ENCODE results near the gene THTPA. TPM values are rescaled to one million over a fixed set of nuclear protein-coding genes. Genes with fewer than 3 reads are reported as not detected.

The THTPA gene
- total RNA-seq, 2 donors from 2014 or later, result 22.5 to 45.4 TPM

DNA sequence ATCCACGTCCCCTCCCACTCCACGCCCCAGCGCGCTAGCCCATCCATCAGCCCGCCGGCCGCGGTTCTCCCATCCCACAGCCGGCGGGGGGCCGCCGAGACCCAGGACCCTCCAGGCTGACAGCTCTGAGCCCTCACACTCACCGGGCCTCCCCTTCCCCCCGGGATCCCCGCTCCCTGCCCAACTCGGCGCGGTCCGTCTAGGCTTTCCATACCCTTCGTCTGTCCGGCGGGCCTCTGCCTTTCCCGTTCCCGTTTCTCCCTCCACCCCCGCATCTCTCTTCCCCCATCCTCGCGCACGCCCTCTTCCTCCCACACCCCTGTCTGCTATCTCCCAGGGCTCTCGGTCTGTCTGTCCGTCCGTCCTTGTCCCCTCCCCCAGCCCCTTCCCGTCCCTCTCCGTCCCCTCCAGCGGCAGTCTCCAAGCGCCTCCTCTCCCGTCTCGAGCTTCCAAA lies 5.2 kb upstream of the THTPA start:
- Histone ChIP-seq H3K36me3 (no peaks in the 10 kb centered on the region), H3K9me3 (no peaks in the 10 kb centered on the region), H3K27me3 (replicated peaks; ENCODE audit: insufficient read depth) (no peaks in the 10 kb centered on the region), H3K4me3 (peak overlapping the region; percentile 36 to 45), H3K27ac (peak overlapping the region in 1 of 2 donors; percentile 1), H3K4me1 (replicated peaks) (no peaks in the 10 kb centered on the region)
- WGBS, result under 1% methylated on average over 37 of the region's 37 CpGs
- no peak for TF ChIP-seq POLR2AphosphoS5 (IDR thresholded peaks at IDR 0.05)
- TF ChIP-seq POLR2A (IDR thresholded peaks at IDR 0.05), result no peak
- TF ChIP-seq, protein P1, sequence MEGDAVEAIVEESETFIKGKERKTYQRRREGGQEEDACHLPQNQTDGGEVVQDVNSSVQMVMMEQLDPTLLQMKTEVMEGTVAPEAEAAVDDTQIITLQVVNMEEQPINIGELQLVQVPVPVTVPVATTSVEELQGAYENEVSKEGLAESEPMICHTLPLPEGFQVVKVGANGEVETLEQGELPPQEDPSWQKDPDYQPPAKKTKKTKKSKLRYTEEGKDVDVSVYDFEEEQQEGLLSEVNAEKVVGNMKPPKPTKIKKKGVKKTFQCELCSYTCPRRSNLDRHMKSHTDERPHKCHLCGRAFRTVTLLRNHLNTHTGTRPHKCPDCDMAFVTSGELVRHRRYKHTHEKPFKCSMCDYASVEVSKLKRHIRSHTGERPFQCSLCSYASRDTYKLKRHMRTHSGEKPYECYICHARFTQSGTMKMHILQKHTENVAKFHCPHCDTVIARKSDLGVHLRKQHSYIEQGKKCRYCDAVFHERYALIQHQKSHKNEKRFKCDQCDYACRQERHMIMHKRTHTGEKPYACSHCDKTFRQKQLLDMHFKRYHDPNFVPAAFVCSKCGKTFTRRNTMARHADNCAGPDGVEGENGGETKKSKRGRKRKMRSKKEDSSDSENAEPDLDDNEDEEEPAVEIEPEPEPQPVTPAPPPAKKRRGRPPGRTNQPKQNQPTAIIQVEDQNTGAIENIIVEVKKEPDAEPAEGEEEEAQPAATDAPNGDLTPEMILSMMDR (IDR thresholded peaks at IDR 0.05), result no peak
- DNase-seq (ENCODE audit: low spot score), result no peak
- intact Hi-C loops (cut with DNase I), result no loop called here

DNA sequence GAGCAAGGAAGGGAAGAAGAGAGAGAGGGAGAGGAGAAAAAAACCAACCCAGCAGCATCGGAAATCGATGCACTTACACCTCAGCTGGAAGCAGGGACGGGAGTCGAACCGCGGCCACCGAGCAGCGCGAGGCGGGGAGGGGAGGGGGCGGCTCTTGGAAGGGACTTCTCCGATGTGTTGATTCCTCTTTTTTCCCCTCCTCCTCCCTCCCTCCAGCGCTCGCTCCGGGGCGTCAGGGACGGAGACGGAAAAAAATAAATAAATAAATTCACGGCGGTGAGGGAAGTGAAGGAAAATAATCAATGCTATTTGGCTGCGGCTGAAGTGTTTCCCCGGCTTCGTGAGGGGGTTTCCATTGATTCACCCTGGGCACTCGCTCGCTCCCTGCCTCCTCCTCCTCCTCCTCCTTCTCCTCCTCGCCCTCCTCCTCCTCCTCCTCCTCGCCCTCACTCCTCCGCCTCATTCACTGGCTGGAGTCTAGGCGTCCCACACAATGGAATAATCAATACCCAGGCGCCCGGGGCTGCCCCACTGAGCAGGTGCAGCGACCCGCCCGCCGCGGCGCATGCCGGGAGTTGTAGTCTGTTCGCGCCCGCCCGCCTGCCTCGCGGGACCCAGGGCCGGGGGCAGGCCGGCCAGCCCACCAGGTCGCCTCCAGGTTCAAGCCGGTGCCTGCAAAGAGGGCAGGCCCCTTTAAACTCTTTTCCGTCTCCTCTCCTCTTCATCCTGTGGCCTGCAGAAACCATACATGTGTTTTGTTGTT lies 4.6 kb upstream of the THTPA start, which contains the start of gene ZFHX2:
Gene ZFHX2, minus strand, starts transcription at position 500 of the 763 bp plus-strand sequence. CDS start 16,440 bp downstream, outside the sequence.
- Histone ChIP-seq H3K36me3 (no peaks in the 10 kb centered on the region), H3K27me3 (replicated peaks; ENCODE audit: insufficient read depth) (no peaks in the 10 kb centered on the region), H3K4me1 (replicated peaks) (peaks cover under 1% of the 10 kb centered on the region), H3K9me3 (no peaks in the 10 kb centered on the region), H3K4me3 (peak within 1 kb of the TSS; percentile 36 to 45), H3K27ac (peak within 1 kb of the TSS; percentile 9 to 42)
- WGBS, result under 1% methylated on average over 49 of the region's 49 CpGs
- DNase-seq (ENCODE audit: low spot score), result peak; percentile 64
- intact Hi-C loops (cut with DNase I), result no loop called here
- no peak for TF ChIP-seq POLR2A (IDR thresholded peaks at IDR 0.05)
- peak; percentile 59 for TF ChIP-seq POLR2AphosphoS5 (IDR thresholded peaks at IDR 0.05)
- TF ChIP-seq, protein P1 (IDR thresholded peaks at IDR 0.05), result no peak

DNA sequence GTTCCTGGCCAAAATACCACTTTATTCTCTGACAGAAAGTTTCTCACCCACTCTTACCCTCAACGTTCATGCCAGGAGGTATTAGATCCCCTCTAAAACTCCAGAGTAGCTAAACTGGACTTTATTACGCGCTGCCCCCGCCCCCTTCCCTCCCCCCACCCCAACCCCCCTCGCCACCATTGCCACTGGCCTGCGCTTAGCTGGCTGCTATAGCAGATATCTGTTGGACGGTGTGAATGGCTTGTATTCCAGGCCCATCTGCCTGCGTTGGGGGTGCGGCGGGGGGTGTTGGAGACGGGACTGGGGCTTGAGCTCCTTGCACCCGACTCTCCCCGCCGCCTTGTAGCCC lies 564 bp upstream of the THTPA start:
- WGBS, result 4% methylated on average over 7 of the region's 14 CpGs
- no peak for DNase-seq (ENCODE audit: low spot score)
- Histone ChIP-seq H3K27ac (peak overlapping the region; percentile 89 to 90), H3K36me3 (no peaks in the 10 kb centered on the region), H3K27me3 (replicated peaks; ENCODE audit: insufficient read depth) (no peaks in the 10 kb centered on the region), H3K4me1 (replicated peaks) (peaks cover 6% of the 10 kb centered on the region), H3K4me3 (peak overlapping the region; percentile 71 to 84), H3K9me3 (no peaks in the 10 kb centered on the region)
- intact Hi-C loops (cut with DNase I), result no loop called here
- TF ChIP-seq POLR2A (IDR thresholded peaks at IDR 0.05), result no peak
- no peak for TF ChIP-seq POLR2AphosphoS5 (IDR thresholded peaks at IDR 0.05)
- TF ChIP-seq, protein P1 (IDR thresholded peaks at IDR 0.05), result no peak

GRCh38 chr14:23556700-23557440 lies 799 bp downstream of the THTPA start:
- peaks cover 6% of the 10 kb centered on the region for H3K4me1 ChIP-seq (replicated peaks)
- no peaks in the 10 kb centered on the region for H3K9me3 ChIP-seq
- 30% methylated on average over 17 of the region's 17 CpGs for WGBS
- H3K36me3 ChIP-seq, result no peaks in the 10 kb centered on the region
- peak overlapping the region; percentile 89 to 90 for H3K27ac ChIP-seq
- intact Hi-C loops (cut with DNase I), result no loop called here
- peak overlapping the region; percentile 71 to 84 for H3K4me3 ChIP-seq
- TF ChIP-seq, protein P1 (IDR thresholded peaks at IDR 0.05), result no peak
- TF ChIP-seq POLR2AphosphoS5 (IDR thresholded peaks at IDR 0.05), result no peak
- TF ChIP-seq POLR2A (IDR thresholded peaks at IDR 0.05), result no peak
- no peak for DNase-seq (ENCODE audit: low spot score)
- H3K27me3 ChIP-seq (replicated peaks; ENCODE audit: insufficient read depth), result no peaks in the 10 kb centered on the region
